ENCODE results near the gene AKAP7. TPM values are rescaled to one million over a fixed set of nuclear protein-coding genes. Genes with fewer than 3 reads are reported as not detected.

Gene AKAP7
- total and polyA plus RNA-seq, 2 donors (not counting 3 experiments of a cell fraction or from before 2014, with no cell fraction given), result 0.76 to 3.3 TPM

GRCh38 chr6:131216246-131216645 lies 81.0 kb downstream of the AKAP7 start:
- dilution Hi-C loops (cut with MboI; ENCODE audit: extremely low pct_ligation_motif_present, low sequenced_read_pairs) (no loop called here), intact Hi-C loops (cut with micrococcal nuclease) (no loop called here)
- BruUV-seq (replicated peaks), result no TSS peak
- Histone ChIP-seq H3K36me3 (ENCODE audit: control insufficient read depth in 2 of 2, extremely low read depth in 1 of 2, insufficient read depth in 2 of 2, low read length in 2 of 2) (no peaks in the 10 kb centered on the region), H3K9me1 (replicated peaks; ENCODE audit: control insufficient read depth, extremely low read depth, insufficient read depth, low read length) (no peaks in the 10 kb centered on the region), H3K27me3 (ENCODE audit: control insufficient read depth in 2 of 2, insufficient read depth in 2 of 2, low read length in 2 of 2) (no peaks in the 10 kb centered on the region), H3K4me2 (ENCODE audit: insufficient read depth, low read length) (peak overlapping the region; percentile 55), H3K9ac (replicated peaks; ENCODE audit: extremely low read depth, insufficient read depth, low read length) (no peak overlapping the region), H3K27ac (ENCODE audit: insufficient read depth, low read depth, low read length) (no peak overlapping the region), H3K4me3 (replicated peaks in 1 of 3; ENCODE audit: insufficient read depth in 1 of 3, low read depth in 1 of 3, low read length in 3 of 3) (no peak overlapping the region), H3K4me1 (ENCODE audit: control insufficient read depth, extremely low read depth, insufficient read depth, low read length) (peaks cover 13% of the 10 kb centered on the region), H2AFZ (ENCODE audit: low read depth, low read length) (peak overlapping the region; percentile 38), H3K9me3 (replicated peaks; ENCODE audit: control insufficient read depth, insufficient read depth, low read length) (no peaks in the 10 kb centered on the region), H3K79me2 (ENCODE audit: control insufficient read depth, insufficient read depth, low read length) (no peaks in the 10 kb centered on the region), H4K20me1 (replicated peaks; ENCODE audit: control insufficient read depth, extremely low read depth, insufficient read depth, low read length) (no peaks in the 10 kb centered on the region)
- DNase-seq (ENCODE audit: low read depth, low spot score) (peak; percentile 78), FAIRE-seq (peak; percentile 33)
- ChIA-PET CTCF (interaction anchor here (1.6 kb wide), 1 partner anchor 17 kb away, joined by 8 read pairs; no protein-coding TSS in a partner anchor), POLR2A (no interaction called here)
- TF ChIP-seq GATA2 (IDR thresholded peaks at IDR 0.05; ENCODE audit: insufficient read depth, insufficient read length, low read depth, low read length) (peak; percentile 45), FOS (IDR thresholded peaks at IDR 0.05; ENCODE audit: borderline replicate concordance, insufficient read depth, low read length) (no peak)

- H3K9me3 ChIP-seq (replicated peaks; ENCODE audit: control insufficient read depth, insufficient read depth, low read length), result no peaks in the 10 kb centered on the region
- no peak for FAIRE-seq
- intact Hi-C loops (cut with micrococcal nuclease), result no loop called here
- no TSS peak for BruUV-seq (replicated peaks)
- no peaks in the 10 kb centered on the region for H3K4me1 ChIP-seq (ENCODE audit: control insufficient read depth, extremely low read depth, insufficient read depth, low read length)
- H3K27me3 ChIP-seq (ENCODE audit: control insufficient read depth in 2 of 2, insufficient read depth in 2 of 2, low read length in 2 of 2), result no peaks in the 10 kb centered on the region
- no peak overlapping the region for H3K4me3 ChIP-seq (replicated peaks in 1 of 3; ENCODE audit: insufficient read depth in 1 of 3, low read depth in 1 of 3, low read length in 3 of 3)
- no peak overlapping the region for H3K4me2 ChIP-seq (ENCODE audit: insufficient read depth, low read length)
- no peak for TF ChIP-seq MYC (IDR thresholded peaks at IDR 0.05; ENCODE audit: low read depth, low read length)
- TF ChIP-seq FOS (IDR thresholded peaks at IDR 0.05; ENCODE audit: borderline replicate concordance, insufficient read depth, low read length), result no peak
- TF ChIP-seq, protein P1, sequence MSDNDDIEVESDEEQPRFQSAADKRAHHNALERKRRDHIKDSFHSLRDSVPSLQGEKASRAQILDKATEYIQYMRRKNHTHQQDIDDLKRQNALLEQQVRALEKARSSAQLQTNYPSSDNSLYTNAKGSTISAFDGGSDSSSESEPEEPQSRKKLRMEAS (IDR thresholded peaks at IDR 0.05; ENCODE audit: insufficient read depth, insufficient read length), result no peak
- no peak for TF ChIP-seq CTCF (IDR thresholded peaks at IDR 0.05; ENCODE audit: extremely low read depth in 1 of 2, insufficient read depth in 1 of 2, low read depth in 1 of 2, low read length in 2 of 2)
- TF ChIP-seq EZH2 (IDR thresholded peaks at IDR 0.05; ENCODE audit: borderline replicate concordance, low read depth, low read length, severe bottlenecking), result no peak
- no peak overlapping the region for H3K9ac ChIP-seq (replicated peaks; ENCODE audit: extremely low read depth, insufficient read depth, low read length)
- H3K9me1 ChIP-seq (replicated peaks; ENCODE audit: control insufficient read depth, extremely low read depth, insufficient read depth, low read length), result no peaks in the 10 kb centered on the region
- no peaks in the 10 kb centered on the region for H3K79me2 ChIP-seq (ENCODE audit: control insufficient read depth, insufficient read depth, low read length)
- ChIA-PET POLR2A (no interaction called here), CTCF (no interaction called here)
- H3K27ac ChIP-seq (ENCODE audit: insufficient read depth, low read depth, low read length), result no peak overlapping the region
- H2AFZ ChIP-seq (ENCODE audit: low read depth, low read length), result no peak overlapping the region
- H3K36me3 ChIP-seq (ENCODE audit: control insufficient read depth in 2 of 2, extremely low read depth in 1 of 2, insufficient read depth in 2 of 2, low read length in 2 of 2), result no peaks in the 10 kb centered on the region
- H4K20me1 ChIP-seq (replicated peaks; ENCODE audit: control insufficient read depth, extremely low read depth, insufficient read depth, low read length), result no peaks in the 10 kb centered on the region
- dilution Hi-C loops (cut with MboI; ENCODE audit: extremely low pct_ligation_motif_present, low sequenced_read_pairs), result no loop called here
- no peak for DNase-seq (ENCODE audit: low read depth, low spot score)
These were observed 87.5 kb downstream of the AKAP7 start for GRCh38 chr6:131222773-131223172.
